Vagina (tissue), 2 donors: ENCODE data around the gene MEDAG.

ENCODE experiments used
- CTCF ChIP-seq, 3 experiments: fragments of 450-650 bp in 2 of 3; fragments of 200-600 bp in 1 of 3; sonication (generic) in 1 of 3; IDR thresholded peaks; one replicate each; pipeline ENCODE4 v1.5.1; 2017 to 2019; ENCODE audit warnings: antibody characterized with exemption in 3 of 3, mild to moderate bottlenecking in 2 of 3, moderate library complexity in 2 of 3
- POLR2AphosphoS5 ChIP-seq, 2 donors: sonication (generic); formaldehyde crosslinking; IDR thresholded peaks; one replicate each; pipeline ENCODE4 v1.9.0; 2017; ENCODE audit warnings: antibody characterized with exemption in 2 of 2, mild to moderate bottlenecking in 2 of 2, low read depth in 1 of 2; ENCODE audit not compliant: insufficient read depth in 1 of 2

- TF ChIP-seq CTCF (IDR thresholded peaks at IDR 0.05) (no peak), POLR2AphosphoS5 (IDR thresholded peaks at IDR 0.05; ENCODE audit: insufficient read depth in 1 of 2, low read depth in 1 of 2) (no peak)
Observed at GRCh38 chr13:30910676-30911075, 4.6 kb downstream of the MEDAG start.
